LNCAP (cell line): ENCODE results near the gene BPIFB1.

Experiments
- TF ChIP-seq, protein P1 (sequence below): fragments of 450-650 bp; IDR thresholded peaks from 2 replicates; pipeline ENCODE4 v1.5.1; 2017; ENCODE audit warnings: mild to moderate bottlenecking

Gene BPIFB1

GRCh38 chr20:33332905-33333456, 50.0 kb downstream of the BPIFB1 start:
- TF ChIP-seq, protein P1, sequence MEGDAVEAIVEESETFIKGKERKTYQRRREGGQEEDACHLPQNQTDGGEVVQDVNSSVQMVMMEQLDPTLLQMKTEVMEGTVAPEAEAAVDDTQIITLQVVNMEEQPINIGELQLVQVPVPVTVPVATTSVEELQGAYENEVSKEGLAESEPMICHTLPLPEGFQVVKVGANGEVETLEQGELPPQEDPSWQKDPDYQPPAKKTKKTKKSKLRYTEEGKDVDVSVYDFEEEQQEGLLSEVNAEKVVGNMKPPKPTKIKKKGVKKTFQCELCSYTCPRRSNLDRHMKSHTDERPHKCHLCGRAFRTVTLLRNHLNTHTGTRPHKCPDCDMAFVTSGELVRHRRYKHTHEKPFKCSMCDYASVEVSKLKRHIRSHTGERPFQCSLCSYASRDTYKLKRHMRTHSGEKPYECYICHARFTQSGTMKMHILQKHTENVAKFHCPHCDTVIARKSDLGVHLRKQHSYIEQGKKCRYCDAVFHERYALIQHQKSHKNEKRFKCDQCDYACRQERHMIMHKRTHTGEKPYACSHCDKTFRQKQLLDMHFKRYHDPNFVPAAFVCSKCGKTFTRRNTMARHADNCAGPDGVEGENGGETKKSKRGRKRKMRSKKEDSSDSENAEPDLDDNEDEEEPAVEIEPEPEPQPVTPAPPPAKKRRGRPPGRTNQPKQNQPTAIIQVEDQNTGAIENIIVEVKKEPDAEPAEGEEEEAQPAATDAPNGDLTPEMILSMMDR, result no peak

- TF ChIP-seq, protein P1, result no peak
These were observed 50.6 kb downstream of the BPIFB1 start for GRCh38 chr20:33333616-33334015.

GRCh38 chr20:33334111-33334510, 51.1 kb downstream of the BPIFB1 start:
- TF ChIP-seq, protein P1, result no peak

DNA sequence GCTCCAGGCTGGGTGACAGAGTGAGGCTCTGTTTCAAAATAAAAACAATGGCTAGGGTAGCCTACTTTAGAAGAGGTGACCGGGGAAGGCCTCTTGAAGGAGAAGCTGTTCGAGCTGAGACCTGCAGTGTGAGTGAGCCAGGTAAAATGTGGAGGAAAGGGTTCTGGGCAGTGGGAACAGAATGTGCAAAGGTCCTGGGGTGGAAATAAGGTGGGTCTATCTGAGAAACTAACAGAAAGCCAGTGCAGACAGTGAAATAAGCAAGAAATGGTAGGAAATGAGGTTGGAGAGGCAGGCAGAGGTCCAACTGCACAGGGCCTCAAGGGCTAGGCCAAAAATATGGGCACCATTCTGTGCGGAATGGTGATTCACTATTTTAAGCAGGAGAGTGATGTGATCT, 53.4 kb downstream of the BPIFB1 start:
- TF ChIP-seq, protein P1, result no peak

- TF ChIP-seq, protein P1, result no peak
These were observed 54.1 kb downstream of the BPIFB1 start for GRCh38 chr20:33337119-33337518.

DNA sequence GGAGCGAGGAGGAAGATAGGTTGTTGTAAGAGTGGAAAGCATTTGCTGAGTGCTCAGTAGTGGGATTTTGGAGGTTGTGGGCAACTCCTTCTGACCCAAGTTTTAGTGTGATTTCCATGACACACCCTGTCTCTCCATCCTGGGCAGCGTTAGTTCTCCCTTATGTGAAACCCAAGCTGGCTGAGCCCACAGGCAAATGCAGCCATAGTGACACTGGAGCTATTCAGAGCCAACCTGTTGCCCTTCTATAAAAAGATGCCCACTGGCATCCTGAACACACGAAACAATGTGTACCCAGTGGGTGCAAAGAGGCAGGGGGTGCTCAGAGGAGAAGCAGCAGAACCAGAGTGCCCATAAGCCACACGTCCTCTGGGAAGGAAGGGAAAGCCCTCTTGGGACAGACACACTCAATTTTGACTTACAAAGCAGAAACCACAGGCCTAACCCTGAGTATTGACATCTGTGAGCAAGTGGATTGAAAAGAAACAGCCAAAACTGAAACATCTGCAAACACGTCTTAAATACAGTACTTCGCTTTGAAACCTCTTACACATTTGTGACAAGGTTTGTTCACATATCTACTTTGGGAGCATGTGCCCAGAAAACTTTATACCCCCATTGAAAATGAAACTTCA, 54.6 kb downstream of the BPIFB1 start:
- TF ChIP-seq, protein P1, result no peak

- TF ChIP-seq, protein P1, result no peak
These were observed 55.6 kb downstream of the BPIFB1 start for GRCh38 chr20:33338467-33339258.
